ENCODE results near the gene RCCD1. TPM values are rescaled to one million over a fixed set of nuclear protein-coding genes. Genes with fewer than 3 reads are reported as not detected.
A peak's percentile ranks its signal among the peaks of the same experiment; 100 is the strongest.
"Not testable (repeated sequence)": the region's sequence is repeated elsewhere in the genome, so short reads cannot be mapped to it uniquely, and the experiment has no call there.

The RCCD1 gene, protein sequence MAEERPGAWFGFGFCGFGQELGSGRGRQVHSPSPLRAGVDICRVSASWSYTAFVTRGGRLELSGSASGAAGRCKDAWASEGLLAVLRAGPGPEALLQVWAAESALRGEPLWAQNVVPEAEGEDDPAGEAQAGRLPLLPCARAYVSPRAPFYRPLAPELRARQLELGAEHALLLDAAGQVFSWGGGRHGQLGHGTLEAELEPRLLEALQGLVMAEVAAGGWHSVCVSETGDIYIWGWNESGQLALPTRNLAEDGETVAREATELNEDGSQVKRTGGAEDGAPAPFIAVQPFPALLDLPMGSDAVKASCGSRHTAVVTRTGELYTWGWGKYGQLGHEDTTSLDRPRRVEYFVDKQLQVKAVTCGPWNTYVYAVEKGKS
- total RNA-seq, result 13.2 TPM

- DNase-seq (ENCODE audit: low spot score), result peak; percentile 96
Measured at GRCh38 chr15:90954712-90955623, at the start of gene RCCD1. TSS of gene RCCD1 (plus strand) at chr15:90954884. CDS start at chr15:90956735, 1,851 bp downstream.

GRCh38 chr15:90905306-90906180 lies 49.1 kb upstream of the RCCD1 start:
- DNase-seq (ENCODE audit: low spot score), result no peak

GRCh38 chr15:90906181-90906849 lies 48.4 kb upstream of the RCCD1 start:
- DNase-seq (ENCODE audit: low spot score), result no peak

- DNase-seq (ENCODE audit: low spot score), result no peak
Measured at GRCh38 chr15:90907051-90907660, 47.5 kb upstream of the RCCD1 start.

DNA sequence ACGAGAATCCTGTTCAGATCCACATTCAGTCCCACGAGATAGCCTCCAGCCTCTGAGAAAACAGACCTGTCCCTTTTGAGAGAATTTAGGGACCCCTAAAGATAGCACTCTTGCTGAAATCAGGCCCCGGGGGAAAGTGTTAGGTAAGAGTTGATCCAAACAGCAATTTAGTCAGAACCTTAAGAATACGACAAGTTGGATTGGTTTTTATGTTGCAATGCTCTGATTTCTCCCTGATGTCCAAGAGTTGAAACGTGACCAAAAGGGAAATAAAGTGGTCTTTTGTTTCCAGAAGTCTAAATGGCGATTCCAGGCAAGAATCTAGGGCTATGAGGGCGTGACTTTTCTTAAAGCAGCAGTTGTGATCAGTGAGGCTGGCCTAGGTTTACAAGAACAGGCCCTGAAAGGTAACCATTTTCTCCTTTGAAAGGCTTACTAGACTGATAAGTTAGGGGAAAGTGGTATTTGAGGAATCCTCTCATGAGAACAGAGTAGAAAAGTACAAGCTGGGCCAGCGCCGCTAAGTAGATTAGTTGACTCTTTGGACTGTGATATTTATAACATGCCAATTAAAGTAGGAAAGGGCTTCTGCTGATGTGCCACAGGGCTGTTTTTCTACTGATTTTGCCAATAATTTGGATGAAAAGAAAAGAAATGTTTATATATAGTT lies 46.7 kb upstream of the RCCD1 start:
- DNase-seq (ENCODE audit: low spot score), result no peak

- not testable (repeated sequence) for DNase-seq (ENCODE audit: low spot score)
Measured at GRCh38 chr15:90909449-90909848, 45.2 kb upstream of the RCCD1 start.

- DNase-seq (ENCODE audit: low spot score), result no peak
Measured at GRCh38 chr15:90909976-90910375, 44.7 kb upstream of the RCCD1 start.

- no peak for DNase-seq (ENCODE audit: low spot score)
Measured at GRCh38 chr15:90910441-90911301, 44.0 kb upstream of the RCCD1 start.

- no peak for DNase-seq (ENCODE audit: low spot score)
Measured at GRCh38 chr15:90911302-90911623, 43.4 kb upstream of the RCCD1 start.

GRCh38 chr15:90911906-90912769 lies 42.5 kb upstream of the RCCD1 start:
- no peak for DNase-seq (ENCODE audit: low spot score)

DNA sequence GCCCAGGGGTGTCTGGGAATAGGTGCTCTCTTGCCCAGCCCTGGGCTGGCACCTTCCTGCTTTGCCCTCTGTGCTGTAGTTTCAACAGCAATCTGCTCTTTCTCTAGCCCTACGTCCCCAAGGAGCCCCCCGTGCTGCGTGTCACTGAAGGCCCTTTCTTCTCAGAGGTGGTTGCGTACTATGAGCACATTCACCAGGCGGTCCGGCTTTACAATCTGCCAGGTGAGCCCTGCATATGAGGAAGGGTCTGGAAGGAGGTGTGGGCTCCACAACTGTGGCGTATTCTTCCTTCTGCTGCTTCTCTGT lies 42.0 kb upstream of the RCCD1 start:
- DNase-seq (ENCODE audit: low spot score), result no peak

GRCh38 chr15:90913398-90913944 lies 41.2 kb upstream of the RCCD1 start:
- DNase-seq (ENCODE audit: low spot score), result no peak

GRCh38 chr15:90914305-90915080 lies 40.2 kb upstream of the RCCD1 start:
- DNase-seq (ENCODE audit: low spot score), result no peak

DNA sequence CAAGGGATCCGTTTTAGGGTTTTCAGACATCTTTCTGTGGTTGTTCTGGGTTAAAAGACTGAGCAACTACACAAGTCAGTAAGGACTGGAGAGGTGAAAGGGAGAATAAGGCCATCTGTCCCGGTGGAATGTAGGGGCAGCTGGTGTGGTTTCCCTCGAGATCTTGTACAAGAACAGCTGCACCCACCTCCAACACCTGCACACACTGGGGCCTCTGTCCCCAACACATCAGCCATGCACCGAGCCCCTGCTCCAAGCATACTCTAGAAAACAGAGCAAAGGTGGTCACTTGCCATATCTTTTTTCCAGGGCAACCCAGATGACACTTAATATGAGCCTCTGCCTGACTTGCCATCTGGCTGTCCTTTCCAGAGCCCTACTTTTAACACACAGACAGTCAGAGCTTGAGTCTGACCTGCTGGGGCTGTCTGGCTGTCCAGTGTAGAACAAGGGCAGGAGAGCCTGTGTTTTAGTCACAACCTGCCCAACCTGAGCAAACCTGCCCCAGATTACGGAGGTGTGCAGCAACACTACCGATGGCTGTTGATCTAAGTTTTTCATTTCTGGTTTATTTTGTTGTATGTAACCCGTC lies 39.4 kb upstream of the RCCD1 start:
- no peak for DNase-seq (ENCODE audit: low spot score)

GRCh38 chr15:90915808-90916440 lies 38.8 kb upstream of the RCCD1 start:
- DNase-seq (ENCODE audit: low spot score), result no peak

GRCh38 chr15:90916461-90916860 lies 38.2 kb upstream of the RCCD1 start:
- DNase-seq (ENCODE audit: low spot score), result no peak

DNA sequence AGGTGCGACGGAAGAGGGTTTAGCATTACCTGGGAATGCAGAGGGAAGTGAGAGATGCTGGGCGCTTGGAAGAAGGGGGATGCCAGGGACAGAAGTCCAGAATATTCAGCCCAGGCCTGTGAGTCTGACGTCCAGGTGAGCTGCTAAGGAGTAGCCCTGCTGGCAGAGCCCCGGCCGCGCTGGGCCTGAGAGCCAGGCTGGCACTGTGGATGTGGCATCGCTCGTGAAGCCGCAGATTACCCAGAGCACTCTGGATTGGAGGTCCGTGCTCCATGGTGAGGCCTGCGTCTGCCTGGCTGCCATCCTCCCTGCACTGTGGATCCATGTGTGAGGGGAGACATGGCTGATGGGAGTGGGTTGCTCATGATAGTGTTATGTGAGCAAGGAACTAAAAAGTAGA lies 37.1 kb upstream of the RCCD1 start:
- DNase-seq (ENCODE audit: low spot score), result no peak

Measured in ureter (tissue), 1 donor.